Lower leg skin (tissue), 3 donors: ENCODE data around the gene GBP4.
"Not testable (repeated sequence)": the region's sequence is repeated elsewhere in the genome, so short reads cannot be mapped to it uniquely, and the experiment has no call there.

ENCODE experiments used
- POLR2A ChIP-seq, 2 donors: fragments of 450-650 bp; IDR thresholded peaks; one replicate each; pipeline ENCODE4 v1.6.1; 2016 to 2017; ENCODE audit warnings: antibody characterized with exemption in 2 of 2, mild to moderate bottlenecking in 1 of 2, moderate library complexity in 1 of 2
- TF ChIP-seq, protein P1 (sequence below), 3 donors: fragments of 450-650 bp; IDR thresholded peaks; one replicate each; pipeline ENCODE4 v1.5.1; 2016; ENCODE audit warnings: antibody characterized with exemption in 3 of 3, mild to moderate bottlenecking in 3 of 3, moderate library complexity in 2 of 3

GRCh38 chr1:89218941-89219340 lies 20.2 kb upstream of the GBP4 start:
- TF ChIP-seq, protein P1, sequence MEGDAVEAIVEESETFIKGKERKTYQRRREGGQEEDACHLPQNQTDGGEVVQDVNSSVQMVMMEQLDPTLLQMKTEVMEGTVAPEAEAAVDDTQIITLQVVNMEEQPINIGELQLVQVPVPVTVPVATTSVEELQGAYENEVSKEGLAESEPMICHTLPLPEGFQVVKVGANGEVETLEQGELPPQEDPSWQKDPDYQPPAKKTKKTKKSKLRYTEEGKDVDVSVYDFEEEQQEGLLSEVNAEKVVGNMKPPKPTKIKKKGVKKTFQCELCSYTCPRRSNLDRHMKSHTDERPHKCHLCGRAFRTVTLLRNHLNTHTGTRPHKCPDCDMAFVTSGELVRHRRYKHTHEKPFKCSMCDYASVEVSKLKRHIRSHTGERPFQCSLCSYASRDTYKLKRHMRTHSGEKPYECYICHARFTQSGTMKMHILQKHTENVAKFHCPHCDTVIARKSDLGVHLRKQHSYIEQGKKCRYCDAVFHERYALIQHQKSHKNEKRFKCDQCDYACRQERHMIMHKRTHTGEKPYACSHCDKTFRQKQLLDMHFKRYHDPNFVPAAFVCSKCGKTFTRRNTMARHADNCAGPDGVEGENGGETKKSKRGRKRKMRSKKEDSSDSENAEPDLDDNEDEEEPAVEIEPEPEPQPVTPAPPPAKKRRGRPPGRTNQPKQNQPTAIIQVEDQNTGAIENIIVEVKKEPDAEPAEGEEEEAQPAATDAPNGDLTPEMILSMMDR (IDR thresholded peaks at IDR 0.05), result not testable (repeated sequence)
- not testable (repeated sequence) for TF ChIP-seq POLR2A (IDR thresholded peaks at IDR 0.05)
